ENCODE results near the gene ST6GALNAC6.

The ST6GALNAC6 gene

DNA sequence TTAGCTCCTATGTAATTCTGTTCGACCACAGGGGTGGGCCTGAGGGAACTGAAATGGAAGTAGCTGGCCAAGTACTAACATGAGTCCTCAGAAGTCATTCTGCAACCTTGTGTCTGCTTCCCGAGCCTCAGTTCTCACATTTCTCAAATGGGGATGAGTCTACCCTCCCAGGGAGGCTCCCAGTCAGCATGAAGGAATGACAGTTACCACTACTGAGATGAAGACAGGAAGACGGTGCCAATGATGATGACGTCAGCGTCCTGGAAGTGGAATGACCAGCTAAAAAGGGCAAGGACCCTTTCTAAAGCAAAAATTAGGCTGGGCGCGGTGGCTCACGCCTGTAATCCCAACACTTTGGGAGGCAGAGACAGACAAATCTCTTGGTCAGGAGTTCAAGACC, 24.4 kb upstream of the ST6GALNAC6 start:
- peak overlapping the region; percentile 59 for H3K27ac ChIP-seq (ENCODE audit: poor library complexity, severe bottlenecking)
- no peaks in the 10 kb centered on the region for H3K27me3 ChIP-seq (ENCODE audit: insufficient read depth, poor library complexity, severe bottlenecking)
- H3K36me3 ChIP-seq (ENCODE audit: low read depth), result no peaks in the 10 kb centered on the region
- H3K4me1 ChIP-seq (ENCODE audit: insufficient read depth, poor library complexity, severe bottlenecking), result peaks cover 27% of the 10 kb centered on the region
- no peak overlapping the region for H3K4me3 ChIP-seq (ENCODE audit: severe bottlenecking)
- TF ChIP-seq, protein P1, sequence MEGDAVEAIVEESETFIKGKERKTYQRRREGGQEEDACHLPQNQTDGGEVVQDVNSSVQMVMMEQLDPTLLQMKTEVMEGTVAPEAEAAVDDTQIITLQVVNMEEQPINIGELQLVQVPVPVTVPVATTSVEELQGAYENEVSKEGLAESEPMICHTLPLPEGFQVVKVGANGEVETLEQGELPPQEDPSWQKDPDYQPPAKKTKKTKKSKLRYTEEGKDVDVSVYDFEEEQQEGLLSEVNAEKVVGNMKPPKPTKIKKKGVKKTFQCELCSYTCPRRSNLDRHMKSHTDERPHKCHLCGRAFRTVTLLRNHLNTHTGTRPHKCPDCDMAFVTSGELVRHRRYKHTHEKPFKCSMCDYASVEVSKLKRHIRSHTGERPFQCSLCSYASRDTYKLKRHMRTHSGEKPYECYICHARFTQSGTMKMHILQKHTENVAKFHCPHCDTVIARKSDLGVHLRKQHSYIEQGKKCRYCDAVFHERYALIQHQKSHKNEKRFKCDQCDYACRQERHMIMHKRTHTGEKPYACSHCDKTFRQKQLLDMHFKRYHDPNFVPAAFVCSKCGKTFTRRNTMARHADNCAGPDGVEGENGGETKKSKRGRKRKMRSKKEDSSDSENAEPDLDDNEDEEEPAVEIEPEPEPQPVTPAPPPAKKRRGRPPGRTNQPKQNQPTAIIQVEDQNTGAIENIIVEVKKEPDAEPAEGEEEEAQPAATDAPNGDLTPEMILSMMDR (IDR thresholded peaks at IDR 0.05; ENCODE audit: poor library complexity, severe bottlenecking), result no peak
- H3K9me3 ChIP-seq (ENCODE audit: severe bottlenecking), result no peaks in the 10 kb centered on the region
- ATAC-seq (ENCODE audit: low read depth) (peak; percentile 37), DNase-seq (ENCODE audit: low spot score) (no peak)

DNA sequence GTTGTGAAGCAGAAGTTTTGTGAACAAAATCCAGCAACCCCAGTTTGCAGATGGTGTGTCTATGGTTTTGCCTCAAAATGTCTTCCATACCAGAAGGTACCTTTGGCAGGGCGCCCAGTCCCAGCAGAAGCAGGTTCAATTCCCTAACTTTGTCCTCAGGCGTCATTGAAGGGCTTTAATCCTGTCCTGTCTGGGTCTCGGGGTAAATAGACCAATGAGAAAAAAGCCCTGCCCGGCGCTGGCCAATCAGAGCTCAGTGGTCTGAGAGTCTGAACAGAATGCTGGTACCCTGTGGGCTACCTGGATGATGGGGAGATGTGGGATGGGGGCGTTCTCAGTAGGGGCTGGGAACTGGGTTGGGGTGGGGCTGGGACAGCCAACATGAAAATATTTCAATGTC, 23.6 kb upstream of the ST6GALNAC6 start:
- peak overlapping the region; percentile 59 for H3K27ac ChIP-seq (ENCODE audit: poor library complexity, severe bottlenecking)
- ATAC-seq (ENCODE audit: low read depth), result no peak
- no peaks in the 10 kb centered on the region for H3K36me3 ChIP-seq (ENCODE audit: low read depth)
- no peak overlapping the region for H3K4me3 ChIP-seq (ENCODE audit: severe bottlenecking)
- H3K27me3 ChIP-seq (ENCODE audit: insufficient read depth, poor library complexity, severe bottlenecking), result no peaks in the 10 kb centered on the region
- TF ChIP-seq, protein P1 (IDR thresholded peaks at IDR 0.05; ENCODE audit: poor library complexity, severe bottlenecking), result no peak
- no peaks in the 10 kb centered on the region for H3K9me3 ChIP-seq (ENCODE audit: severe bottlenecking)
- H3K4me1 ChIP-seq (ENCODE audit: insufficient read depth, poor library complexity, severe bottlenecking), result peaks cover 34% of the 10 kb centered on the region
- no peak for DNase-seq (ENCODE audit: low spot score)

- Histone ChIP-seq H3K27ac (ENCODE audit: poor library complexity, severe bottlenecking) (no peak overlapping the region), H3K9me3 (ENCODE audit: severe bottlenecking) (no peaks in the 10 kb centered on the region), H3K4me1 (ENCODE audit: insufficient read depth, poor library complexity, severe bottlenecking) (peaks cover 39% of the 10 kb centered on the region), H3K27me3 (ENCODE audit: insufficient read depth, poor library complexity, severe bottlenecking) (no peaks in the 10 kb centered on the region), H3K4me3 (ENCODE audit: severe bottlenecking) (no peak overlapping the region), H3K36me3 (ENCODE audit: low read depth) (no peaks in the 10 kb centered on the region)
- TF ChIP-seq, protein P1 (IDR thresholded peaks at IDR 0.05; ENCODE audit: poor library complexity, severe bottlenecking), result peak; percentile 88
- ATAC-seq (ENCODE audit: low read depth) (no peak), DNase-seq (ENCODE audit: low spot score) (no peak)
These were observed 22.2 kb upstream of the ST6GALNAC6 start for GRCh38 chr9:127921557-127922120.

GRCh38 chr9:127920794-127921193, 21.4 kb upstream of the ST6GALNAC6 start:
- no peak overlapping the region for H3K4me3 ChIP-seq (ENCODE audit: severe bottlenecking)
- DNase-seq (ENCODE audit: low spot score) (no peak), ATAC-seq (ENCODE audit: low read depth) (no peak)
- peaks cover 40% of the 10 kb centered on the region for H3K4me1 ChIP-seq (ENCODE audit: insufficient read depth, poor library complexity, severe bottlenecking)
- no peaks in the 10 kb centered on the region for H3K27me3 ChIP-seq (ENCODE audit: insufficient read depth, poor library complexity, severe bottlenecking)
- H3K36me3 ChIP-seq (ENCODE audit: low read depth), result no peaks in the 10 kb centered on the region
- H3K9me3 ChIP-seq (ENCODE audit: severe bottlenecking), result no peaks in the 10 kb centered on the region
- H3K27ac ChIP-seq (ENCODE audit: poor library complexity, severe bottlenecking), result no peak overlapping the region
- TF ChIP-seq, protein P1 (IDR thresholded peaks at IDR 0.05; ENCODE audit: poor library complexity, severe bottlenecking), result no peak

DNA sequence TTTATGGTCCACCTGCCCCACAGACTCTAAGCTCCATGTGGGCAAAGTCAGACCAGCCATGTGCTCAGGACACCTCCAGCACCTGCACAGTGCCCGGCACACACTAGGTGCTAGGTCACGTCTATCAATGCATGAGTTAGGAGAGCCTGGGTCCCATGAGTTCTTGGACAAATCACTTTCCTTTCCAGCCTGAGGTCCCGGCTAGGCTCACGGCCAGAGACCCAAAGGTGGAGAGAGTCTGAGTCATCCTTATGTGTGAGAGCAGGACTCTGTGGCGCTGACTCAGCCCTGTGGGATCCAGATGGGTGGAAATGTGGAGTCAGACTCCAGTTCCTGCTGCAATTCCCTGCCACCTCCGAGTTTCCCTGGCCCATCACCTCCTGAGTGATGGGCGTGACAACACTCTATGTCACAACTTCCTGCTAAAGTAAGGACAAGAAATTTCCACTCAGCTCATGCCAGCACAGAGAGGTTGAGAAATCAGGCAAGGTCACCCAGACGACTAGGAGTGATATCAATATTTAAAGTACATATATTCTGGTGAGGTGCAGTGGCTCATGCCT, 19.9 kb upstream of the ST6GALNAC6 start:
- H3K4me1 ChIP-seq (ENCODE audit: insufficient read depth, poor library complexity, severe bottlenecking), result peaks cover 40% of the 10 kb centered on the region
- ATAC-seq (ENCODE audit: low read depth), result peak; percentile 83
- TF ChIP-seq, protein P1 (IDR thresholded peaks at IDR 0.05; ENCODE audit: poor library complexity, severe bottlenecking), result no peak
- no peaks in the 10 kb centered on the region for H3K9me3 ChIP-seq (ENCODE audit: severe bottlenecking)
- peak overlapping the region; percentile 73 for H3K27ac ChIP-seq (ENCODE audit: poor library complexity, severe bottlenecking)
- H3K27me3 ChIP-seq (ENCODE audit: insufficient read depth, poor library complexity, severe bottlenecking), result no peaks in the 10 kb centered on the region
- DNase-seq (ENCODE audit: low spot score), result peak; percentile 98
- no peak overlapping the region for H3K4me3 ChIP-seq (ENCODE audit: severe bottlenecking)
- peaks cover 4% of the 10 kb centered on the region; the same call in 1 of the 2 replicates for H3K36me3 ChIP-seq (ENCODE audit: low read depth)
